Kidney epithelial cell (primary cell): ENCODE results near the gene TMEM263. TPM values are rescaled to one million over a fixed set of nuclear protein-coding genes. Genes with fewer than 3 reads are reported as not detected.

Experiments used
- DNase-seq: peaks from one replicate; pipeline ENCODE4 v3.0.0-alpha.2; 2010; ENCODE audit warnings: low read depth
- H3K27me3 ChIP-seq: 2 replicates; pipeline ENCODE4 v1.6.0; 2011; ENCODE audit warnings: low read length; ENCODE audit not compliant: control insufficient read depth, insufficient read depth
- H3K36me3 ChIP-seq: 2 replicates; pipeline ENCODE4 v1.5.1; 2011; ENCODE audit warnings: low read length; ENCODE audit not compliant: control insufficient read depth, insufficient read depth
- H3K4me3 ChIP-seq: 2 replicates; pipeline ENCODE4 v1.5.1; 2011; ENCODE audit warnings: low read depth, mild to moderate bottlenecking, control low read depth, low read length
- CTCF ChIP-seq: IDR thresholded peaks from 2 replicates; pipeline ENCODE4 v1.5.1; 2011; ENCODE audit warnings: mild to moderate bottlenecking, moderate library complexity, low read length, control low read depth, inconsistent platforms; ENCODE audit not compliant: insufficient read depth, poor library complexity, severe bottlenecking
- total RNA-seq: library from RNA; depleted of rRNA; stranded (reverse); fragments of >200 nt; gene quantifications from 2 replicates; pipeline ENCODE4 v1.2.3, GENCODE V29; 2015

Gene TMEM263
- total RNA-seq, 1 donor from 2014 or later = 30.3 TPM

GRCh38 chr12:106954462-106955376 lies 988 bp upstream of the TMEM263 start:
- no peaks in the 10 kb centered on the region for H3K27me3 ChIP-seq
- DNase-seq = no peak
- peak overlapping the region; percentile 87 for H3K4me3 ChIP-seq
- H3K36me3 ChIP-seq = no peaks in the 10 kb centered on the region
- TF ChIP-seq CTCF = no peak

GRCh38 chr12:106956048-106956578 lies 406 bp downstream of the TMEM263 start:
- DNase-seq = no peak
- peak overlapping the region; percentile 87 for H3K4me3 ChIP-seq
- H3K27me3 ChIP-seq = no peaks in the 10 kb centered on the region
- peak; percentile 22 for TF ChIP-seq CTCF
- H3K36me3 ChIP-seq = no peaks in the 10 kb centered on the region

DNA sequence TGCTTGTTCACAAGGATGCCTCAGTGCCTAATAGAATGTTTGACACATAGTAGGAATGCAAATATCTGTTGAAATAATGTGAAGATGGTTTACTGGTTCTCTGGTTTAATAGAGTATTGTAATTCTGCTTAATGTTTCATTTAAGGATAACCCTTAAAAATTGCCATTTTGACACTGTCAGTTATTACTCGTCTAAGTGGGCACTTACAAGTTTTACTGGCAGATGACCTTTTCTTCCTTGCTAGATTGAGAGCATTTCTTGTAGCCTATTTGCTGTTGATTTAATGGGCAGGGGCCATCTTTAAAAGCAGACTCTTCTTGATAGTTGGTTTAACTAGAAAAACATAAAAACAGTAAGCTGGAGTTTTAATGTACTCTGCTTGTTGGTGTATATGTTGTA lies 1.9 kb downstream of the TMEM263 start:
- DNase-seq = no peak
- no peak for TF ChIP-seq CTCF
- H3K27me3 ChIP-seq = no peaks in the 10 kb centered on the region
- no peaks in the 10 kb centered on the region for H3K36me3 ChIP-seq
- H3K4me3 ChIP-seq = peak overlapping the region; percentile 87

DNA sequence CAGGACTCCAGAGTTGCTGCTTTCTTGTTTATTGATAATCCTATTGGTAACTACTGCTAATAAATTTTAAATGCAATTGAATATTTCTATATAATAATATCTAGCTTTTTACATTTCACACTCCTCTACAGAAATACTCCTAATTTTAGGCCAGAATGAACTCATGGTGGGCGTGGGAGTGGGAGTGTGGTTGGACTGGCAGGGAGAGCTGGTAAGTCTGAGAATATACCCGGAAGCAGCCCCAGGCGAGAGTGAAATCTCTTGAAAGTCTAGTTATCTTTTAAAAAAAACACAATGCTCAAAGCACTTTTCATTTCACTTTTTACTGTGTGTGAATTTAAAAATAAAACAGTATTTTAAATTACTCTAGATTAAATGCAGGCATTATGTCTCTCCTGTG lies 4.7 kb downstream of the TMEM263 start:
- H3K27me3 ChIP-seq = no peaks in the 10 kb centered on the region
- H3K4me3 ChIP-seq = no peak overlapping the region
- no peak for TF ChIP-seq CTCF
- no peak for DNase-seq
- no peaks in the 10 kb centered on the region for H3K36me3 ChIP-seq

GRCh38 chr12:106962286-106962685 lies 6.6 kb downstream of the TMEM263 start:
- no peak for TF ChIP-seq CTCF
- Histone ChIP-seq H3K27me3 (no peaks in the 10 kb centered on the region), H3K36me3 (no peaks in the 10 kb centered on the region), H3K4me3 (no peak overlapping the region)
- no peak for DNase-seq
